Vagina (tissue), 2 donors: Measurements from ENCODE around the gene PCSK5.

ENCODE experiments used
- CTCF ChIP-seq, 3 experiments: fragments of 450-650 bp in 2 of 3; fragments of 200-600 bp in 1 of 3; sonication (generic) in 1 of 3; IDR thresholded peaks; one replicate each; pipeline ENCODE4 v1.5.1; 2017 to 2019; ENCODE audit warnings: antibody characterized with exemption in 3 of 3, mild to moderate bottlenecking in 2 of 3, moderate library complexity in 2 of 3
- POLR2A ChIP-seq, 2 donors: fragments of 450-650 bp; IDR thresholded peaks; one replicate each; pipeline ENCODE4 v1.6.1; 2017; ENCODE audit warnings: antibody characterized with exemption in 2 of 2, mild to moderate bottlenecking in 2 of 2, moderate library complexity in 2 of 2
- POLR2AphosphoS5 ChIP-seq, 2 donors: sonication (generic); formaldehyde crosslinking; IDR thresholded peaks; one replicate each; pipeline ENCODE4 v1.9.0; 2017; ENCODE audit warnings: antibody characterized with exemption in 2 of 2, mild to moderate bottlenecking in 2 of 2, low read depth in 1 of 2; ENCODE audit not compliant: insufficient read depth in 1 of 2

DNA sequence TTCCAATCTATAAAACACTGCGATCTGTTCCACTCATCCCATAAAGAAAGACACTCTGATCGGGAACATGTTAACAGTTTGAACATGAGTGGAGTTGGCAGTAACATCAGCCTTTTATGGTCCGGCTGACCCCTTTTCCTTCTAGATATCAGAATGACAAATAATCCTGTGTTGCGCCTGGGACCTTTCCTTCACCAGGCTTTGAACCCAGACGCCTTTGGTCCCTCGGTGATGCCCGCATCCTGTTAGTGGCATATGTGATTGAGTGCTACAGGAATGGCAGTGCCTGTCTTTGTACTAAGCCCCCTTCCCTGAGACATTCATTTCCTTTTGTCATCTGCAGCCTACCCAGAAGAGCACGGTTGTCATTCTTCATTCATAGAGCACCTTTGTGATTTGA is 209.0 kb downstream of the PCSK5 start:
- no peak for TF ChIP-seq POLR2A (IDR thresholded peaks at IDR 0.05)
- no peak for TF ChIP-seq CTCF (IDR thresholded peaks at IDR 0.05)
- TF ChIP-seq POLR2AphosphoS5 (IDR thresholded peaks at IDR 0.05; ENCODE audit: insufficient read depth in 1 of 2, low read depth in 1 of 2) = no peak
